ENCODE results near the gene TMEM250.
A peak's percentile ranks its signal among the peaks of the same experiment; 100 is the strongest.

Gene TMEM250

GRCh38 chr9:136136127-136136925, 17.7 kb upstream of the TMEM250 start:
- FAIRE-seq: no peak
- DNase-seq (ENCODE audit: insufficient read length, low spot score): no peak
- TF ChIP-seq, protein P1, sequence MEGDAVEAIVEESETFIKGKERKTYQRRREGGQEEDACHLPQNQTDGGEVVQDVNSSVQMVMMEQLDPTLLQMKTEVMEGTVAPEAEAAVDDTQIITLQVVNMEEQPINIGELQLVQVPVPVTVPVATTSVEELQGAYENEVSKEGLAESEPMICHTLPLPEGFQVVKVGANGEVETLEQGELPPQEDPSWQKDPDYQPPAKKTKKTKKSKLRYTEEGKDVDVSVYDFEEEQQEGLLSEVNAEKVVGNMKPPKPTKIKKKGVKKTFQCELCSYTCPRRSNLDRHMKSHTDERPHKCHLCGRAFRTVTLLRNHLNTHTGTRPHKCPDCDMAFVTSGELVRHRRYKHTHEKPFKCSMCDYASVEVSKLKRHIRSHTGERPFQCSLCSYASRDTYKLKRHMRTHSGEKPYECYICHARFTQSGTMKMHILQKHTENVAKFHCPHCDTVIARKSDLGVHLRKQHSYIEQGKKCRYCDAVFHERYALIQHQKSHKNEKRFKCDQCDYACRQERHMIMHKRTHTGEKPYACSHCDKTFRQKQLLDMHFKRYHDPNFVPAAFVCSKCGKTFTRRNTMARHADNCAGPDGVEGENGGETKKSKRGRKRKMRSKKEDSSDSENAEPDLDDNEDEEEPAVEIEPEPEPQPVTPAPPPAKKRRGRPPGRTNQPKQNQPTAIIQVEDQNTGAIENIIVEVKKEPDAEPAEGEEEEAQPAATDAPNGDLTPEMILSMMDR (IDR thresholded peaks at IDR 0.05; ENCODE audit: insufficient read depth, missing control alignments): no peak

DNA sequence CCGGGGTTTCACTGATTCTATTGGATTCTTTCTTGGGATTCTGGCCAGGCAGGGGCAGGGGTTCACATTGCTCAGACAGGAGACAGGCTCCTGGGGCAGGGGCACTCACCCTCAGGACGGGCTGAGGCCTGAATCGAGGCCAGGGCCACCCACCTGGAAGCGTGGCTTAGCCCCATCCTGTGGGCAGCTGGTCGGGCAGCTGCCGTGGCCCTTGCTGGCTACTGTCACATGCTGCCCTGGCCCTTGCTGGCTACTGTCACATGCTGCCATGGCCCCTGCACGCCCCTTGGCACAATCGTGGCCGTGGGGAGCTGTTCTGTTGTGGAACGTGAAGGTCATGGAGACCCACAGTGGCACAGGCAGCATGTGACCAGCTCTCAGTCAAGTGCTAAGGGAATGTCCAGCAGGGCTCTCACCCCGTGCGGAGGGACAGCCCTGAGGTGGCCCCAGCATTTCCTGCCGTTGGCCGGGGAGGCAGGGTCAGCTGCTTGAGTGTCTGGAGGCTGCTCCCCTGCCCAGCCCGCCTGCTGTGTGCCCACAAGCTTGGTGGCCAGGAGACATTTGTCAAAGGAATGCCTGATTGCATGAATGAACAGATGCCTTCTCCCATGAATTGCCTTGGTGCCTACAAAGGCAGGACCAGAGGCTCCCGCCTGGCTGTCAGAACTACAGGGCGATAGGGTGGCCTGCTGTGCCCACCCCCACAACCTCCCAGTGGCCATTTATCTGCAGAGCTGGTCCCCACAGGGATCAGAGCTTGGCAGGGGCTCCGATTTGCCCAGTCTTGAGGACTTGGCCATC, 16.9 kb upstream of the TMEM250 start:
- TF ChIP-seq, protein P1 (IDR thresholded peaks at IDR 0.05; ENCODE audit: insufficient read depth, missing control alignments): no peak
- DNase-seq (ENCODE audit: insufficient read length, low spot score): no peak
- no peak for FAIRE-seq

- TF ChIP-seq, protein P1 (IDR thresholded peaks at IDR 0.05; ENCODE audit: insufficient read depth, missing control alignments): no peak
- DNase-seq (ENCODE audit: insufficient read length, low spot score) (no peak), FAIRE-seq (no peak)
Measured at GRCh38 chr9:136133959-136134484, 15.3 kb upstream of the TMEM250 start.

DNA sequence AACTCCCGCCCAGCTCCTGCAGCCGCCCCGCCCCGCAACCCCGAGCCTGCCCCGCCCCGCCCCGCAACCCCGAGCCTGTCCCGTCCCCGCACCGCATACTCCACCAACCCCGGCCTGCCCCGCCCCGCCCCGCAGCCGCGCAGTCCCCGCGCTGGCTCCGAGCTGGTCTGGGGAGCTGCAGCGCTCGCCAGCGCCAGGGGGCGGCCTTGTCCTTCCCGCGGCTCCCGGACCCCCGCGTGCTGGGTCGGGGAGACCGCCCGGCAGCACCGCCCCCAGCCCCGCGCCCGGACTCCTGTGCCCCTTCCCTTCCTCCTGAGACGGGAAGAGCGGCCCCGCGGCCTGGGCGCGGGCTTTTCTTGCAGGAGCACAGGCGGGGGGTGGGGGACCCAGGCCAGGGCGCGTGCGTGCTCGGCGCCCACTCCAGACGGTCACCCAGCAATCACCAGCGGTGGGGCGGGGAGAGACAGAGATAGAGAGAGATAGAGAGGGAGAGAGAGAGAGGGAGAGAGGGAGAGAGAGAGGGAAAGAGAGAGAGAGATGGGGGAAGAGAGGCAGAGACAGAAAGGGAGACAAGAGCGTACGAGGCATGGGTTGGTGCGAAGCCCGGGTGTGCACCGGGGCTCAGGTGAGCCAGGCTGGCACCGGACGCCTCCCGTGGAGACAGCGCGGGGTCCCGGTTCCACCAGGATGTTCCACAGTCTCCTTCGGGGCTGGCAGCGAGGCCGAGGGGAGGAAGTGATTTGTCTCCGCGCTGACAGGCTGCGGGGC, 14.7 kb upstream of the TMEM250 start:
- FAIRE-seq: no peak
- peak; percentile 89 for DNase-seq (ENCODE audit: insufficient read length, low spot score)
- TF ChIP-seq, protein P1 (IDR thresholded peaks at IDR 0.05; ENCODE audit: insufficient read depth, missing control alignments): peak; percentile 44

GRCh38 chr9:136132512-136133050, 13.9 kb upstream of the TMEM250 start:
- no peak for FAIRE-seq
- TF ChIP-seq, protein P1 (IDR thresholded peaks at IDR 0.05; ENCODE audit: insufficient read depth, missing control alignments): no peak
- no peak for DNase-seq (ENCODE audit: insufficient read length, low spot score)

DNA sequence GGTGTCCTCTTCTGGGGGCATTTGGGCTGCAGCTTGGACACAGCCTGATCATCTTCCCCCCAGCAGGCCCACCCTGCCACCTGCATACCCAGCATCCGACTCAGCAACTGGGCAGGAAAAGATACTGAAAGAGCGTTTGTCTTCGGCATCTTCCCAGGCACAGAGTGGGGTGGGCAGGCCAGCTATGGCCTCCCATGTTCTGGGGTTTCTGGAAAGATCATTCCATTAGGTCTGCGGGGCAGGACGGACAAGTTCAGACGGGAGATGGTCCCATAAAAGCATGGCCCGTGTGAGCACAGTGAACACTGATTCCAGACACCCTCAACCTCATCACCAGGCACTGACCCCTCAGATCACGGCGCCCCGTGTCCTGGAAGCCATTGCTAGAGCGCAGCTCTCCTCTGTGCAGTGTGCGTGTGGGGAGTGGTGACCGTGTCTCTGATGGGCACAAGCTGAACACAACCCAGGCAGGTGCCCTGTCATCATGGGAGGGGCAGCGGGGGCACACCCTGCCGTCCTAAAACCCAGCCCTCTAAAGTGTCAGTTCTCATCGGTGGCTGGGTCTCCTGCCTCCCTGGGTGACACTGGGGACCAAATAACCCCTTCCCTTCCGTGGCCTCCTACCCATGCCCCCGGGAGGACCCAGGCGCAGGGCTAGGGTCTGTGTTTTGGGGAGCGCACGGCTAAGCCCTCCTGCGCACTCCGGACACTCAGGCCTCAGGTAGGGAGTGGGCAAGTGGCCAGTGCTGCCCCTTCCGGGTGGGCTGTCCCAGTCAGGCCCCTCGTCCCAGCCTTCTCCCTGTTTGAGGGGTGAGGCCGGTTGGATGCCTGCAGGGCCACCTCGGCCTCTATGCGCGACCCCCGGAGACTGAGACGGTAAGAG, 13.2 kb upstream of the TMEM250 start:
- FAIRE-seq (no peak), DNase-seq (ENCODE audit: insufficient read length, low spot score) (no peak)
- TF ChIP-seq, protein P1 (IDR thresholded peaks at IDR 0.05; ENCODE audit: insufficient read depth, missing control alignments): no peak

All from D721Med (cell line).